ENCODE results near the gene GTPBP6.
A peak's percentile ranks its signal among the peaks of the same experiment; 100 is the strongest.

The GTPBP6 gene

DNA sequence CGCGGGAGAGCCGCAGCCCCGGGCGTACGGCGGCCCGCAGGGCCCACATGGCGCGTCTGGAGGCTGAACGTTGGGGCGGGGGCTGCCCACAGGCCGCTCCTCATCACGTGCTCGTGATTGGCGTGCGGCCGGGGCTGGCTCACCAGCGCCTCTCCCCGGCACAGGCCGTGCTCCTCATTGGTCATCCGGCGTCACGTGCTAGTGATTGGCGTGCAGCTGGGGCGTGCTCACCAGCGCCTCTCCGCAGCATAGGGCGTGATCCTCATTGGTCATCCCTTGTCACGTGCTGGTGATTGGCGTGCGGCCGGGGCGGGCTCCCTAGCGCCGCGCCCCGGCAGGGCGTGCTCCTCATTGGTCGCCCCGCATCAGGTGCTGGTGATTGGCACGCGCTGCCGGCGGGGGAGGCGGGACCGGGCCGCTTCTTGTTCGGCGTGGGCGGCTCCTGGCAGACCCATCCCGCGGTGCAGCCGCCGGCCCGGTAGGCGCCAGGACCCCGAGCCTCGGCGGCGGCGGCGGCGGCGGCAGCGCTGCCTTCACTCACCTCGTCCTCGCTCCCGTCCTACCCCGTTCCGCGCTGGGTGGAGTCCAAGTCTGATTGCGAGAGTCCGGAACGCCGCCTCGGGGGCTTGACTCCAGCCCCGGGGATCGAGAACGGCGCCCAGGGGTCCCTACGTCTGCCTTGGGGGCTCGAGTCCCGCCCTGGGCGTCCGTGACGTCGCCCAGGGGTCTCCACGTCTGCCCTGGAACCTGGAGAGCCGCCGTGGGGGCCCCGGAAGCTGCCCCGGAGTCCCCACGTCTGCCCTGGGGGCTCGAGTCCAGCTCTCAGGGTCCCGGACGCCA lies at the start of gene GTPBP6:
GTPBP6 (minus strand) TSS at position 58 of the 840 bp plus-strand sequence; CDS start at position 49, 9 bp downstream.
- DNase-seq (ENCODE audit: low spot score), result peak; percentile 99

DNA sequence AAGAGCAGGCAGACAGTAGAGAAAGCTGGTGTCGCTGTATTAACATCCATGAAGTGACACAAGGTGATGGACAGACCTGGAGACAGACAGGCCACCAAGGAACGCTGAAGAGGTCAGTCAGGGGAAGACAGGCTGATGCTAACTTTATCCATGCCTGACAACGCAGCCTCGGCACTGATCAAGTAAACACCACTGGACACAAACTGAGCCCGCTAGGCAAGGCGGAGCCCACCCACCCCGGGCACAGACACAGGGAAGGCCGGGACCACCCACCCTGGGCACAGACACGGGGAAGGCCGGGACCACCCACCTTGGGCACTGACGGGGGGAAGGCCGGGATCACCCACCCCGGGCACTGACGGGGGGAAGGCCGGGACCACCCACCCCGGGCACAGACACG lies 49.3 kb upstream of the GTPBP6 start:
- no peak for DNase-seq (ENCODE audit: low spot score)

- no peak for DNase-seq (ENCODE audit: low spot score)
These were observed 48.8 kb upstream of the GTPBP6 start for GRCh38 chrX:367349-367748.

DNA sequence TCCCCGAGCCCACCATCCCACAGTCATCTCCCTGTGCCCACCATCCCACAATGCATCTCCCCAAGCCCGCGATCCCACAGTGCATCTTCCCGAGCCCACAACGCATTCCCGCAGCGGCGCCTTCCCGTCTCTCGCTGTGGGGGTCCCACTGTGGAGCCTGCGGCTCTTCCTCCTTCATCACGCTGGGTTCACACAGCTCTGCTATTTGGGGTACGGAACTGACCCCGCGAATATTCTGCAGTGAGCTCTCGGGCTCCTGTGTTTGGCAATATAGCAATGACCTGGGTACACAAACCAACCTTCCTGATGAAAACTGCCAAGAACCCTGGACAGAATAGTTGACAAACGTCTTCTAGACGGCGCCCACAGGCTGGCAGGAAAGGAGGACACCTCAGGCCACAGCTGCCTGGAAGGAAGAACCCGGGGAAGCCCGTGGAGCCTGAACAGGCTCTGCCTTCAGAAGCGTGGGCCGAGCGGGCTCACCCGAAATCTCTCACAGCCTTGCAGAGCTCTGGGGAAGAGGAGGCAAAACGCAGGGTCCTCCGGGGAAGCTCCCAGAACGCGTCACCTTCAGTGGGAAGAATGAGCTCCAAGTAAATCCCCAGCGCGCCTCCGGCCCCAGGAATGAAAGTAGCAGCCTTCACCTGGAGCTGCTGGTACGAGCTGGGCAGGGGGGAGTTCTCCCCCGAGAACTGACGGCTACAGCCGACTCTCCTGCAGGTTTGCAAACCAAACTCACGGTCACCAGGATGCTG lies 45.2 kb upstream of the GTPBP6 start:
- DNase-seq (ENCODE audit: low spot score), result no peak

GRCh38 chrX:362937-363620 lies 44.5 kb upstream of the GTPBP6 start:
- no peak for DNase-seq (ENCODE audit: low spot score)

DNA sequence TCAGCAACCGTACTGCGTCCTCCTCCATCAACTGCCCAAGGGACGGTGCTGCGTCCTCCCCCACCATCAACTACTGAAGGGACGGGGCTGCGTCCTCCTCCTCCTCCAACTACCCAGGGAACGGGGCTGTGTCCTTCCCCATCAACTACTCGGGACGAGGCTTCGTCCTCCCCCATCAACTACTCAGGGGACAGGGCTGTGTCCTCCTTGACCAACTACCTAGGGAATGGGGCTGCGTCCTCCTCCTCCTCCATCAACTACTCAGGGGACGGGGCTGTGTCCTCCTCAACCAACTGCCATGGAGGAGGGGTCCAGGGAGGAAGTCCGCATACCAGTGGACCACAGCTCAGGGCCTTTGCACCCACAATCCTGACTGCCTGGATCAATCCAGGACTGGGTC lies 43.8 kb upstream of the GTPBP6 start:
- no peak for DNase-seq (ENCODE audit: low spot score)

- no peak for DNase-seq (ENCODE audit: low spot score)
These were observed 42.9 kb upstream of the GTPBP6 start for GRCh38 chrX:361231-362145.

DNA sequence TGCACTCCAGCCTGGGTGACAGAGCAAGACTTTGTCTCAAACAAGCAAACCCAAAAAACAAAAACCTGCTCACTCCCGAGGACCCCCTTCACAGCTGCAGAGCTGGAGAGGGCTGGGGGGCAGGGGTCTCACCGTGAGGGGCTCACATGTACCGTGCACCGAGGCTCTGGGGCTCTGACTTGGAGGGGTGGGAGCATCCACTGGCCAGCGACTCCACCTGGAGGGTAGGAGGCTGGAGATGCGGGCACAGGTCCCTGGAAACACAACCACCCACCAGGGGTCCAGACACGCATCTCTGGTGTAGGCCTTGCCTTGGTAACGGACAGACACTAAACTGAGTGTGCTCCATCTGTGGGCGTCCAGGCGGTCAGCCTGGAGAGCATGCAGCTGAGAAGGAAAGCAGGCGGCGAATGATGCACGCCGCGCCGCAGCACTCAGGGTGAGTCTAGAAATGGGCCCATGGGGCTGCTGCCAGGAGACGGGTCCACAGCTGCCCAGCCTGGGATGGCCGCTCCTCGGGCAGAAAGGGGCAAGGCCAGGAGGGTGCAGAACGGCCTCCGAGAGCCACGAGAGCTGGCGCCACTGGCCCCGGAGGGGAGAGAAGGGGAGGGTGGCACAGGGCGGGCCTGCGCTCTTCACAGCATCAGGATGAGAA lies 42.0 kb upstream of the GTPBP6 start:
- DNase-seq (ENCODE audit: low spot score), result no peak

DNA sequence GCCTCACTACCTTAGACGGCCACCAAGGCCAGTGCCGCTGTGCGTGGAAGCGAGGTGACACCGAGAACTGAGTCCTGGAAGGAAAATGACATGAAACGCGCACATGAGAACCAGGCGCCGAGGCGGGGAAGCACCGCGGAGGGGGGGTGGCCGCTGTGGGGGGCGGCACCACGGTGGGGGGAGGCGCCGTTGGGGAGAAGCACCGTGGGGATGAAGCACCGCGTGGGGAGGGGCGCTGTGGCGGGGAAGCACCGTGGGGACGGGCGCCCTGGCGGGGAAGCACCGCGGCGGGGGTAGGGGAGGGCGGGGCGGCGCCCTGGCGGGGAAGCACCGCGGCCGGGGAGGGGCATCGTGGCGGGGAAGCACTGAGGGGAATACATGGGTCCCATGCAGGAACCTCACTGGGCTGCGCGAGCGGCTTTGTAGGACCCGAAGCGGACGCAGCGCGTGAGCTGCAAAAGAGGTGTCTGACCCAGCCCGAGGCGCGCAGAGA lies 40.1 kb upstream of the GTPBP6 start:
- DNase-seq (ENCODE audit: low spot score), result no peak

GRCh38 chrX:357693-358471 lies 39.3 kb upstream of the GTPBP6 start:
- DNase-seq (ENCODE audit: low spot score), result peak; percentile 64

DNA sequence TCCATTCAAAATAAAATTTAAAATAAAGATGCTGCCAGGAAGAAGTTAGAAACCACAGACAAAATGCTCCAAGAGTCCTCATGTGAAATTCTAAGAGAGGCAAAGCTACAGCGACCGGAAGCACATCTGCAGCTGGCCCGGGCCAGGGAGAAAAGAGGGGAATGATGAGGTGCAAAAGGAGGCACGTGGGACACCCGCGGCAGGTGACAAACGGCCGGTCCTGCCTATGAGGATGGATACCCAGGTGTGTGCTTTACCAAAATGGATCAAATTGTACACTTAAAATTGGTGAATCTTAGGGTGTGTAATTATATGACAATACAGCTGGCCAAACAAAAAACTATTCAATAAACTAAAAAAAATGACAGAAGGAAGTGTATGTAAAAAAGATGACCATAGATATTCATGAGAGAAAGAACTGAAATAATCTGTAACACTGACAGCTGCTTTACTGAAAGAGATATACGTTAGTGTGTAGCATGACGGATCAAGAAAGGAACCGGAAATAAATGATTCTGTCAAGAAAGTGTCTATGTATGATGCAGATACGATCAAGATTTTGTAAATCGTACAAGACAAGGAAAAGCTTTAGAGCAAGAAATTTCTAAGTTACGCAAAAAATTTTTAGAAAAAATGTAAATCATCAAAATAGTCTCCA lies 38.6 kb upstream of the GTPBP6 start:
- no peak for DNase-seq (ENCODE audit: low spot score)

- no peak for DNase-seq (ENCODE audit: low spot score)
These were observed 37.9 kb upstream of the GTPBP6 start for GRCh38 chrX:356385-357034.

DNA sequence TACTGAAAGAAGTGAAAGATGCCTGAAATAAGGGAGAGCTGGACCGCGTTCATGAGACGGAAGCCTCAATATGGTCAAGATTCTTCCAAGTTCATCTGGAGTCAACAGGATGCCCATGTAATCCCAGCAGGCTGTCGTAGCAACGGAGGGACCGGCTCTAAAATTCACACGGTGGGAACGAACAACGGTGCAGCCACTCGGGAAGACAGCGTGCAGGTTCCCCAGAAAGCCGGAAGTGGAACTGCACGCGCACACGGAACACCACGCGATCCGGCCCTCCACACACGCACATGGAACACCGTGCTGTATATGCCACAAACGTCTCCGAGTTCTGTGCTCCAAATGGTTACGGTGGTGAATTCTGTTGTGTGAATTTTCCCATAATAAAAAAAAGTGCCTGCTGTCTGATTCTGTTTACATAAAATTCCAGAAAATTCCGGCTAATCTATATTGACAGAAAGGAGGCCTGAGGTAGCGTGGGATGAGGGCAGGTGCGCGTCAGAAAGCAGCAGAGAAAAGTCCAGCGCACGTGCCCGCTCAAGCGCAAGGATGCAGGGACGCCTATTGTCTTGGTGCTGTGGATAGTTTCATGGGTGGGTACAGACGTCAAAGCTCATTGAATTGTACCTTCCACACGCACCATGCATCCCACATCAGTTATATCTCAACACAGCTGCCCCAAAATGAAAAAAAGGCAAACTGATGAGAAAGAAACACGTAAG lies 36.9 kb upstream of the GTPBP6 start:
- no peak for DNase-seq (ENCODE audit: low spot score)

DNA sequence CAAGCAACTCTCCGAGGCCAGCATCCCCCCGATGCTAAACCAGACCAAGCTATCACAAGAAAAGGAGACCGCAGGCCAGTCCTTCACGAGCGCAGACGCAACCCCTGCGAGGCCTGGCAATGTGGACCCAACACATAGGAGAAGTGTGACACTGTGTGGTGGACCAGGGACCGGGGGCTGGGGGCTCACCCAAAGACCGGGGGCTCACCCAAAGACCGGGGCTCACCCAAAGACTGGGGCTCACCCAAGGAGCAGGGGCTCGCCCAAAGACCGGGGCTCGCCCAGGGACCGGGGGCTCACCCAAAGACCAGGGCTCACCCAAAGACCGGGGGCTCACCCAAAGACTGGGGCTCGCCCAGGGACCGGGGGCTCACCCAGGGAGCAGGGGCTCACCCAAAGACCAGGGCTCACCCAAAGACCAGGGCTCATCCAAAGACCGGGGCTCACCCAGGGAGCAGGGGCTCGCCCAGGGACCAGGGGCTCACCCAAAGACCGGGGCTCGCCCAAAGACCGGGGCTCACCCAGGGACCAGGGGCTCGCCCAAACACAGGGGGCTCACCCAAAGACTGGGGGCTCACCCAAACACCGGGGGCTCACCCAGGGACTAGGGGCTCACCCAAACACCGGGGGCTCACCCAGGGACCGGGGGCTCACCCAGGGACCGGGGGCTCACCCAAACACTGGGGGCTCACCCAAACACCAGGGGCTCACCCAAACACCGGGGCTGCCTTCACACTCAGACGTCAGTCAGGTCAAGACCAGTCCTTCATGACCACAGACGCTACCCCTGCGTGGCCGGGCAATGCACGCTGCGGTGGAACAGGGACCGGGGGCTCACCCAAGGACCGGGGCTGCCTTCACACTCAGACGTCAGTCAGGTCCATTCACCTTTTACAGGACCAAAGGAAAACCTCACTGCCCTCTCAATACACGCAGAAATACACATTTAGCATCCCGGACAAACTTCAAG lies 35.3 kb upstream of the GTPBP6 start:
- DNase-seq (ENCODE audit: low spot score), result no peak

DNA sequence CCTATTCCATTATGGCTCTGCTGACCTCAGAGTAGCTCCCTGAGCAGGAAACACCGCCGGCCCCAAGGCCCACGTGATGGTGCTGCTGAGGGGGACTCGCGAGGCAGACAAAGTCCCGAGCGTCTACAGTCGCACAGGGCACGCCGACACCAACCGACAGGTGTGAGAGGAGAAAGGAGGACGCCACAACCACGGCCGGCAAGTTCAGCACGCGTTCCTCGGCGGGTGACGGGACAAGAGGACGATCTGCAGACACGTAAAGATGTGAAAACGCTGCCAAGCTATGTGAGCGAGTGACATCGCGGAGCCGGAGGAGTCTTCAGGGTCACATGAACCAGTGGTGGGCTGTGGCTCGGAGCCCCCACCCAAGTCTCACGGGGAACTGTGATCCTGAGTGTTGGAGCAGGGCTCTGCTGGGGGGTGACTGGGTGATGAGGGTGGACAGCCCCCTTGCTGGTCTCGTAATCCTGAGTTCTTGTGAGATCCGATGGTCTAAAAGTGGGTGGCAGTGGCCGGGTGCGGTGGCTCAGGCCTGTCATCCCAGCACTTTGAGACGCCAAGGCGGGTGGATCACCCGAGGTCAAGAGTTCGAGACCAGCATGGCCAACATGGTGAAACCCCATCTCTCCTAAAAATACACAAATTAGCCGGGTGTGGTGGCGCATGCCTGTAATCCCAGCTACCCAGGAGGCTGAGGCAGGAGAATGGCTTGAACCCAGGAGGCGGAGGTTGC lies 34.2 kb upstream of the GTPBP6 start:
- DNase-seq (ENCODE audit: low spot score), result no peak

- DNase-seq (ENCODE audit: low spot score), result no peak
These were observed 33.6 kb upstream of the GTPBP6 start for GRCh38 chrX:352181-352580.

DNA sequence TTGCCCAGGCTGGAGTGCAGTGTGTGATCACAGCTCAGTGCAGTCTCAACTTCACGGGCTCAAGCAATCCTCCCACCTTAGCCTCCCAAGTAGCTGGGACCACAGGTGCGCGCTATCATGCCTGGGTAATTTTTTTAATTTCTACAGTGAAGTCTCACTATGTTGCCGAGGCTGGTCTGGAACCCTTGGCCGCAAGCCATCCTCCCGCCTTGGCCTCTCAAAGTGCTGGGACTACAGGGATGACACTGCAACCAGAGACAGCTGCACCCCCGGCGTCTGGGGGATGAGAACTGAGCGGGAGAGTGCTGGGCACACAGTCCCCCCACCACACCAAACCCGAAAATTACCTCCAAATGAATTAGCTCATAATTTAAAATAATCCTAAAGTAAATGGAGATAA lies 33.1 kb upstream of the GTPBP6 start:
- no peak for DNase-seq (ENCODE audit: low spot score)

All from activated CD4-positive, alpha-beta T cell treated with anti-CD3 and anti-CD28 coated beads, Interleukin-2, Interleukin-4, amounts not matched to agents 100 ng/mL and 50 ng/mL, durations not matched to agents 16 hours and 8 hours (primary cell).